Ramos (cell line): Measurements from ENCODE around the gene CTAGE15.
"Not testable (repeated sequence)": the region's sequence is repeated elsewhere in the genome, so short reads cannot be mapped to it uniquely, and the experiment has no call there.

Experiments
- in situ Hi-C: fragments of 300-500 bp; cut with MboI; formaldehyde crosslinking; loops from one replicate; pipeline ENCODE4 v1.14.3; 2022; ENCODE audit warnings: low sequenced_read_pairs; ENCODE audit not compliant: unreplicated experiment

CTAGE15 gene, protein sequence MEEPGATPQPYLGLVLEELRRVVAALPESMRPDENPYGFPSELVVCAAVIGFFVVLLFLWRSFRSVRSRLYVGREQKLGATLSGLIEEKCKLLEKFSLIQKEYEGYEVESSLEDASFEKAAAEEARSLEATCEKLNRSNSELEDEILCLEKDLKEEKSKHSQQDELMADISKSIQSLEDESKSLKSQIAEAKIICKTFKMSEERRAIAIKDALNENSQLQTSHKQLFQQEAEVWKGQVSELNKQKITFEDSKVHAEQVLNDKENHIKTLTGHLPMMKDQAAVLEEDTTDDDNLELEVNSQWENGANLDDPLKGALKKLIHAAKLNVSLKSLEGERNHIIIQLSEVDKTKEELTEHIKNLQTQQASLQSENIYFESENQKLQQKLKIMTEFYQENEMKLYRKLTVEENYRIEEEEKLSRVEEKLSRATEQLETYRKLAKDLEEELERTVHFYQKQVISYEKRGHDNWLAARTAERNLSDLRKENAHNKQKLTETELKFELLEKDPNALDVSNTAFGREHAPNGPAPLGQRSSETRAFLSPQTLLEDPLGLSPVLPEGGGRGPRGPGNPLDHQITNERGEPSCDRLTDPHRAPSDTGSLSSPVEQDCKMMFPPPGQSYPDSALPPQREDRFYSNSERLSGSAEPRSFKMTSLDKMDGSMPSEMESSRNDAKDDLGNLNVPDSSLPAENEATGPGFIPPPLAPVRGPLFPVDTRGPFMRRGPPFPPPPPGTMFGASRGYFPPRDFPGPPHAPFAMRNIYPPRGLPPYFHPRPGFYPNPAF

DNA sequence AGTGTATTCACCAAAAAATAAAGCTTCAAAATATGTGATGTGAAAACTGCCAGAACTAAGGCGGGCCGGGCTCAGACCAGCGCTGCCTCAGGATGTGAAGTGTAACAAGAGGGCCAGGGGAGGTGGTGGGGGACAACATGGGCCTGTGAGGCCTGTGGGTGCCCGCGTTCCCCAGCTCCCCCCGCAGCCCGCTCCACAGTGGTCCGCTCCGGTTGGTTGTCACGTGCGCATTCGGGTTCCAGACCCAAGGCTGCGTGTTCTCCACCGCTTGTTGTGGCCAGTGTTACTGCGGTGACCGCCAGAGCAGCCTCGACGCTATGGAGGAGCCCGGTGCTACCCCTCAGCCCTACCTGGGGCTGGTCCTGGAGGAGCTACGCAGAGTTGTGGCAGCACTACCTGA is at the start of gene CTAGE15:
Gene CTAGE15, plus strand, starts transcription at position 301 of the 400 bp plus-strand sequence. Its CDS starts 17 bp downstream, at position 318.
- in situ Hi-C loops: not testable (repeated sequence)

DNA sequence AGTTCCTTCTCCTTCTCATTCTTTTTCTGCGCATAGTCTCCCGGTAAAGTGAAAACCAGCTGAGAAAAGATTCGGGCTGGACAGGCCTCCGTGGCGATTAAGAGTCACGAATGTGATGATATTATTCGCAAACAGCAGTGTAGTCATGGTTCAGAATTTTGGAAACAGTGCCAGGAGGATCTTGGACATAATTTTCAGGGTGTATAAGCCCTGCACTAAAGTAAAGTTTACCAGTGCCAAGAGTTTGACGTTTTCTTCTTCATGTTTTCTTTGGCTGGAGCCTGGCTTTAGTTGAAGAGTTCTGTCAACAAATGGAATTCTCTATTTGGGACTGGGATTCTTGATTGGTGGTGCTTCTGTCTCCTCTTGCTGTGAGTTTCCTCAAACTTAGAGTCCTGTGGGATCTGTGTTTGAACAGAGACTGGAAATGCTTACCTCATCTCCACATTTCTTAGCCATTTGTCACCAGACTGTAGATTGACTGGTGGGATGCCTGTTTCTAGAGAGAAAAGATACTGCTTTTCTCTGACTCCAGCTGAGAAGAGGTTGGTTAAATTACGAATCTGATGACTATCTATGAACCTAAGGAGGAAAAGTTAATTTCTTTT is 49.2 kb upstream of the CTAGE15 start:
- in situ Hi-C loops: not testable (repeated sequence)

- in situ Hi-C loops: not testable (repeated sequence)
Observed at GRCh38 chr7:143531169-143531926, 40.3 kb upstream of the CTAGE15 start.

DNA sequence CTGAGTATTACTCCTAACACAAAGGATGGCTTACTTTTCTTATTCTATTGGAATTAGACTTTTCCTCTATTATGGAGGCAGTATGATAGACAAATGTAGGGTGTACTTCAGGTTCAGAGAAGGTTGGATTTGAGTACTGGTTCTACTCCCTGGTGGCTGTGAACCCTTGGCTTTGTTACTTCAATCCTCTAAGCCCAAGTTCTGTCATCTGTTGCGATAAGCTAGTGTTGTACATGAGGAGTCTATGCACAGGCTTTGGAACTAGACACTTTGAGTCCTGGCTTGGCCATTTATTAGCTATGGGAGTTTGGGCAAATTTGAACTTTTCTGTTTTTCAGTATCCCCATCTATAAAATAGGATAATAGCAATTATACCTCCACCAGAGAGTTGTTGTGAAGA is 39.7 kb upstream of the CTAGE15 start:
- in situ Hi-C loops: not testable (repeated sequence)

DNA sequence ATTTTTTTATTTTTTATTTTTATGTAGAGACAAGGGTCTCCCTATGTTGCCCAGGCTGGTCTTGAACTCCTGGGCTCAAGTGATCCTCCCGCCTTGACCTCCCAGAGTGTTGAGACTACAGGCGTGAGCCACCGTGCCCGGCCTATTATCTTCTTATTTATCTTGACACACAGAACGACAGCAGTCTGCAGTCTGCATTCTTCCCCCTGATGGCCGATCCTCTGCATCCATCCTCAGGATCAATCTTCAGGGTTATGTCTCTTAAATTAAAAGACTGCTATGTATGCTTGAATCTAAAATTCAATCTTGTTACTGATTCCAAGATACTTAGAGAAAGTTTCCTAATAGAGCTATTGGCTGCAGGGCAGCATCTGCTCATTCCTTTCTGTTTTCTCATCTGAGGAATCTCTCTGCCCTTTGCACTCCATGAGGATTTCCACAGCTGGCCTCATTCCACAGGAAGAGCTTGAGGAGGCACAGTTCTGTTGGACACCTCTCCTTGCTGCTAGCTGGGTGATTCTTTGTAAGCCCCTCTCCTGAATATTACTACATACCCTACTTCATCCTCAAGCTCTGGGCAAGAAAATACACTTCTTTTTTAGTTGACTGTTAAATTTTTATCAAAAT is 38.3 kb upstream of the CTAGE15 start:
- in situ Hi-C loops: not testable (repeated sequence)

DNA sequence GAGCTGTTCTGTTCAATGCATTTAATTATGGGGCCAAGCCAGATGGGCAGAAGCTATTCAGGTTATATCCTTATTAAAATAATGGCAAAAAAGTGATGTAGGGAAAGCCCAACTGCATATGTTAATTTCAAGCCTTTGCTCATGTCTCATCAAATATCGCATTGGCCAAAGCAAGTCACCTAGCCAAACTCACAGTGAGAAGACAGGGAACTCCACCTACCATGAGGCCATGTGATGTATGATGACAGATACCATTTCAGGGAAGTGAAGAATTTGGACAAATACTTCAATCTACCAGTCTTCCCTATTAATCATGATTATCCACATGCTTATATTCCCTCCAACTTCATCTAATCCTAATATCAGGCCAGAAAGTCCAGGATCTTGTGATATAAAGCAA is 35.2 kb upstream of the CTAGE15 start:
- in situ Hi-C loops: not testable (repeated sequence)

DNA sequence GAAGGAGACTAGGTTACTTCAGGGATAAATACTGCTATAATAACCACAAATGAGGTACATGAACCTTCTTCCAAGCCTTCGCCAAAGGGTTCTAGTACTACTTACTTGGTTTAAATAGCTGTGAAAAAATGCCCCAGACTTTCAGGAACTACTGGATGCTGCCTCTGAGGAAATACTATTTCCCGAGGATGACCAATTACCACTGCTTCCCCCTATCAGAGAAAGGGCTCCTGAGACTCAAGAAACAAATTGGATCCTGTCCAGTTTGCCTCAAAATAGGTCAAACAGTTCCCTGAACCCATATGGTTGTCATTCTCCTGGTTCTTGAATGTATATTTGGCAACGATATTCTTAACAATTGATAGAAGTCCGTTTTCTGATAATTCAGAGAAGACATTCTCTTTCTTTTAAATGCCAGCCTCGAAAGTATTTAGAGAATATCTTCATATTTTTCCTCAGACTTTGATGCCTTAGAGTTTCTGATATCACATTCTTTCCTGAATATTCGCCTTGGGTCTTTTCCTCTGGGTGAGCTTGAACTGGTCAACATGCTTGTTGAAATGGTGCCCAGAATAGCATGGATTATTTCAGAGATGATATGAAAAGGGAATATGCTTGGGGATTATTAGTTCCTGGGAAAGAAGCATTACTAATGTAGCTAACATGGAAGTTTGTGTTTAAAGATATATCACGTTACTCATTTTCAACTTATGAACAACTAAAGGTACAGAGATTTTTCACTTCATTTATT is 28.1 kb upstream of the CTAGE15 start:
- in situ Hi-C loops: not testable (repeated sequence)

- in situ Hi-C loops: not testable (repeated sequence)
Observed at GRCh38 chr7:143555968-143556367, 15.6 kb upstream of the CTAGE15 start.

DNA sequence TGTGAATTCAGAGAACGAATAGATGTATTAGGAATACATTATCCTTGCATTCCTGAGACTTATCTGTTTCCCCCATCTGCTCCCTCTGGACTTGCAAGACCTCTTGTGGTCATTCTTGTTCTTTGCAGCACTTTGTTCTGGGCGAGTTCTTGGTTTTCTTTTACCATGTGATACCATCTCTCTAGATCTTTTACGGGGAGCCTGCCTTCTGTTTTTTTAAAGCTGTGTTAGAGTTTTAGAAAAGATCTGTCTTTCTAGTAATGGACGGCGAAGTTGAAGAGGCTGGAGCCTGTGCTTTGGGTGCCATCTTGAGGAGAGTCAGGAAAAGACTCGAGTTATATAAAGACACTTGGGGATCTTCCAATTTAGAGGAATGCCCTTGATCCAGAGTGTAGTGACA is 8.3 kb upstream of the CTAGE15 start:
- in situ Hi-C loops: not testable (repeated sequence)

GRCh38 chr7:143566001-143566400 is 5.6 kb upstream of the CTAGE15 start:
- in situ Hi-C loops: not testable (repeated sequence)

DNA sequence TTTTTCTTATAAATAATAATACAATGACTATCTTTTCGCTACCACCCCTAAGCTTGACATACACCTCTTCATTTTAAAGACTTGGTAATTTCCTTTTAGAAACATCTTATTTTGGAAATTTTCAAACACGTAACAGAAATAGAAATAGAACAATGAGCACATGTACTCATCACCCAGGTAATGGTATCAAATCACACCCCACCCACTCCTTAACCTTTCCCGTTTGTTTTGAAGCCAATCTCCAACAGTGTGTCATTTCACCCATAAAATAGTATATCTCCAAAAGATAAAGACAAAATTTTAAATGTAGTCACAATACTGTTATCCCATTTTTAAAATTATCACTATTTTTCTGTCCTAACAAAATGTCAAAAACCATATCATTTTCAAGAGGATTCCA is 16.6 kb downstream of the CTAGE15 start:
- in situ Hi-C loops: not testable (repeated sequence)

DNA sequence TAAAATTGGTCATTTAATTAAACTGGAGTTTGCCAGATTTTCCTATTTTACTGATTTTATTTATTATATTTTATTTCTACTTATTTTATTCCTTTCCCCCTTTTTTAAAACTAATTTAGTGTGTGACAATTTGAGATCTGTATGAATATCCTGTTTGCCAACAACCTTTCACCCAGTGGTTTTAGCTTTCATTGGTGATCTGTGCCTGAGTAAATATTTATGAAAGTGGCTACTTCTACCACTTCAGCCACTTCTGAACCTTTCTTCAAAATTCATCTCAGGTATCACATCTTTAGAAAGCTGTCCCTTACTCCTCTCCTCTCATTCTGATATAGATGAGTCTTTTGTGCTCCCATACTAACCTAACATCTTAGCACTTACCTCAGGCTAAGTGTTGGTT is 18.3 kb downstream of the CTAGE15 start:
- in situ Hi-C loops: not testable (repeated sequence)

GRCh38 chr7:143598086-143598485 is 26.5 kb downstream of the CTAGE15 start:
- in situ Hi-C loops: not testable (repeated sequence)

GRCh38 chr7:143603549-143603948 is 31.9 kb downstream of the CTAGE15 start:
- in situ Hi-C loops: not testable (repeated sequence)

- in situ Hi-C loops: not testable (repeated sequence)
Observed at GRCh38 chr7:143606088-143606487, 34.5 kb downstream of the CTAGE15 start.

- in situ Hi-C loops: not testable (repeated sequence)
Observed at GRCh38 chr7:143615545-143615944, 43.9 kb downstream of the CTAGE15 start.

DNA sequence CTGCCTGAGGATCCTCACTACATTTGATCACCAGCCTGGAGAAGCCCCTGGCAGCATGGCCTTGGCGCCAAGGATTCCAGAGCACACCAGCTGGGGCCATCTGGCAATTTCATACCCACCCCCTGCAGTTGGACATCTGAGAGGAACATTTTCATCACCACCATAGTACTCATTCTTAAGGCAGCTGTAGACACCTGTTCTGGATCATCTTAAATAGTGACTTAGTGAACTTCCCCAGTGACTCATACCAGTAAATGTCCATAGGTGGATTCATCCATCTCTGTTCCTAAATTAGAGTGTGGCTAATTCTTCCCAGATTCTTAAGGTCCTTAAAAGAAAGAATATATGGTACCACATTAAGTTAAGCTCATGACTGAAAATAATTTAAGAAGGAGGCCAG is 45.6 kb downstream of the CTAGE15 start:
- in situ Hi-C loops: not testable (repeated sequence)

DNA sequence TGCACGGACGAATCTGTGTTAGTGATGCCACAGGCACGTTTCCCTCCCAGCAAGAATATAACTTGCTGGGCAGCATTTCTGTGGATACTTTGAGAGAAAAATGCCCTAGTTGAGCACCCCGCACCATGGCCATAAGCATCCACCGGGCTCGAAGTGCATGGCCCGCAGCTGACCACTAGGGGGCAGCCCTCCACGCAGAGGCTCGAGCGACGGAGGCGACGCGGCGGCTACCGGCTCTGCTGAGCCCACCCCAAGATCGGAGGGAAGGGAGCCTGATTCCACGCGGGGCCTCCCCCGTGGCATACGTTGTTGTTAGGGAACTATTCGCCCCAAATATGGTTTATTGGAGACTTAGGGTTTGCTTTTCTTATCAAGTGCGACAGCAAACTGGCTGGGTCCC is 48.5 kb downstream of the CTAGE15 start:
- in situ Hi-C loops: not testable (repeated sequence)

GRCh38 chr7:143620646-143621045 is 49.0 kb downstream of the CTAGE15 start, which contains the start of gene TCAF2:
TSS of gene TCAF2 (plus strand) at chr7:143620974.
- in situ Hi-C loops: not testable (repeated sequence)
